Ishikawa (cell line): ENCODE results near the gene NUP210.

Experiments
- CEBPB ChIP-seq: IDR thresholded peaks from 2 replicates; pipeline ENCODE4 v1.6.1; 2012
- EP300 ChIP-seq: IDR thresholded peaks from 2 replicates; pipeline ENCODE4 v1.6.1; 2012; ENCODE audit warnings: borderline replicate concordance
- RAD21 ChIP-seq: IDR thresholded peaks from 2 replicates; pipeline ENCODE4 v1.6.1; 2012; ENCODE audit warnings: low read depth
- REST ChIP-seq: IDR thresholded peaks from 2 replicates; pipeline ENCODE4 v1.6.1; 2012; ENCODE audit warnings: low read depth, mild to moderate bottlenecking
- YY1 ChIP-seq: IDR thresholded peaks from 2 replicates; pipeline ENCODE4 v1.6.1; 2012; ENCODE audit warnings: low read depth

DNA sequence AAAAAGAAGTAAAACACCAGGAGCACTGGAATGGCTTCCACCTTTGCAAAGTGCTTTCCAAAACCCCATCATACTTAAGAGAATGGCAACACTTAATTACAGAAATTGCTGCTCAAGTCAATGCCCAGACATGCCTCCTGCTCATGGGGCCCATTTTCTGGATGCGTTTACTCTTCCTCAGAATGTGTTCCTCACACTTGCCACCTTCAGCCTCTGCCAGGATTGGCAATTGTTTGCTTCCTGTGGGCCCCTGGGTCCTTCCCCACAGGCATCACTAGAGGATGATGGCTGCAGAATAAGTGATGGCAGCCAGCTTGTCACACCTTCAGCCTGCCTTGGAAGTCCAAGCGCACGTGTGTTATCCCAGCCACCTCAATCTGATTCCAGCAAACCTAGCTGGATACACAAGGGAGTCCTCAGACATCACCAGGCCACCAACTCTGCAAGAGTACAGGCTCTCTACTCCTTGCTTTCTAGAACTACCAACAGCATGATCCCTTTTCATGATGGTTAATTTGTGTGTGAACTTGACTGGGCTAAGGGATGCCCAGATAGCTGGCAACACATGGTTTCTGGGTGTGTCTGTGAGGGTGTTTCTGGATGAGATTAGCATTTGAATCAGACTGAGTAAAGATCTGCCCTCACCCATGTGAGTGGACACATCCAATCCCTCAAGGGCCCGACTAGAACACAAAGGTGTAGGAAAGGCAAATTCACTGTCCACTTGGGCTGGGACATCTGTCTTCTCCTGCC is 4.9 kb upstream of the NUP210 start:
- TF ChIP-seq CEBPB (no peak), REST (no peak), YY1 (no peak), EP300 (no peak), RAD21 (no peak)
